ENCODE measurements around the gene M1AP. TPM values are rescaled to one million over a fixed set of nuclear protein-coding genes. Genes with fewer than 3 reads are reported as not detected.

M1AP gene
- total and polyA plus RNA-seq, 2 of the 8 experiments (the other 6 are each of a cell fraction or from before 2014, with no cell fraction given) = 4.8 TPM

- H4K8ac ChIP-seq (ENCODE audit: extremely low read depth, insufficient read depth, low read length) = no peak overlapping the region
- WGBS, 2 experiments (ENCODE audit: extremely low coverage in 1 of 2, insufficient coverage in 1 of 2, insufficient read length in 1 of 2, insufficient replicate concordance in 2 of 2, low coverage in 1 of 2, low lambda C conversion rate in 2 of 2, missing lambda C conversion rate in 1 of 2) = 80% methylated on average over 7 of the region's 7 CpGs; no CpG with 5 or more reads in 1 of the 2 experiments
- H2AFZ ChIP-seq (ENCODE audit: low read length) = no peak overlapping the region
- no peak overlapping the region for H3K18ac ChIP-seq (ENCODE audit: extremely low read depth, low read length)
- no peaks in the 10 kb centered on the region for H3K79me1 ChIP-seq (ENCODE audit: low read depth, low read length)
- H3K79me2 ChIP-seq (ENCODE audit: control insufficient read depth in 1 of 2, insufficient read depth in 2 of 2, low read length in 2 of 2) = no peaks in the 10 kb centered on the region
- no peak overlapping the region for H4K5ac ChIP-seq (ENCODE audit: insufficient read length, low read depth, low read length)
- H3K4me3 ChIP-seq (ENCODE audit: extremely low read depth in 1 of 4, insufficient read depth in 2 of 4, low read depth in 3 of 4, low read length in 4 of 4) = no peak overlapping the region
- H3K23me2 ChIP-seq (ENCODE audit: low read depth, low read length) = peaks cover 4% of the 10 kb centered on the region; the same call in 1 of the 2 replicates
- H3K36me3 ChIP-seq (ENCODE audit: control insufficient read depth in 2 of 4, insufficient read depth in 4 of 4, low read length in 3 of 4) = no peaks in the 10 kb centered on the region
- no peaks in the 10 kb centered on the region for H3K4me1 ChIP-seq (replicated peaks in 1 of 4; ENCODE audit: control insufficient read depth in 3 of 4, insufficient read depth in 4 of 4, low read length in 3 of 4)
- POLR2A ChIA-PET (ENCODE audit: partially characterized antibody) = interaction anchor here (1.1 to 1.3 kb wide), 2 partner anchors 9 to 67 kb away, joined by 3 to 4 read pairs; no protein-coding TSS in a partner anchor
- H3K4ac ChIP-seq (replicated peaks; ENCODE audit: insufficient read length, low read depth, low read length) = no peak overlapping the region
- no peak overlapping the region for H2BK20ac ChIP-seq (ENCODE audit: low read length)
- H3K23ac ChIP-seq (ENCODE audit: insufficient read length) = no peak overlapping the region
- no peaks in the 10 kb centered on the region for H3K27me3 ChIP-seq (replicated peaks in 1 of 4; ENCODE audit: control insufficient read depth in 3 of 4, extremely low read depth in 1 of 4, insufficient read depth in 3 of 4, low read length in 3 of 4)
- no peak overlapping the region for H2BK5ac ChIP-seq (ENCODE audit: low read depth, low read length)
- DNase-seq (ENCODE audit: low read depth in 1 of 2, low spot score in 2 of 2) = no peak
- H2BK120ac ChIP-seq (replicated peaks; ENCODE audit: low read depth, low read length) = no peak overlapping the region
- no peak overlapping the region for H2BK15ac ChIP-seq (ENCODE audit: low read length)
- FAIRE-seq = no peak
- H3K9me3 ChIP-seq (ENCODE audit: insufficient read depth in 2 of 2, low read depth in 1 of 2, low read length in 1 of 2) = no peaks in the 10 kb centered on the region
- H3K27ac ChIP-seq (ENCODE audit: low read depth, low read length) = no peak overlapping the region
- no peak overlapping the region for H3K56ac ChIP-seq (replicated peaks; ENCODE audit: insufficient read length, low read depth, low read length)
- H3K14ac ChIP-seq (ENCODE audit: insufficient read length) = no peak overlapping the region
- H2AK5ac ChIP-seq (ENCODE audit: low read depth, low read length) = no peak overlapping the region
- no peak overlapping the region for H2BK12ac ChIP-seq (ENCODE audit: low read depth, low read length)
- H4K91ac ChIP-seq (replicated peaks; ENCODE audit: insufficient read length, low read length) = no peak overlapping the region
- CTCF ChIA-PET (ENCODE audit: partially characterized antibody) = interaction anchor here (0.6 to 10.0 kb wide), 10 partner anchors 14 to 175 kb away, joined by 3 to 158 read pairs (median 4); no protein-coding TSS in a partner anchor
- no peak overlapping the region for H3K4me2 ChIP-seq (ENCODE audit: insufficient read depth in 1 of 2, low read depth in 2 of 2, low read length in 2 of 2)
- H3K9ac ChIP-seq (replicated peaks in 1 of 4; ENCODE audit: extremely low read depth in 1 of 4, low read depth in 3 of 4, low read length in 3 of 4) = no peak overlapping the region
- no peaks in the 10 kb centered on the region for H4K20me1 ChIP-seq (replicated peaks in 1 of 2; ENCODE audit: control insufficient read depth in 1 of 2, insufficient read depth in 2 of 2, low read length in 2 of 2)
- TF ChIP-seq NRF1 (IDR thresholded peaks at IDR 0.05; ENCODE audit: low read depth, low read length) (no peak), BACH1 (IDR thresholded peaks at IDR 0.05; ENCODE audit: low read length) (no peak), HDAC6 (IDR thresholded peaks at IDR 0.05; ENCODE audit: low read depth, low read length) (no peak), RNF2 (IDR thresholded peaks at IDR 0.05; ENCODE audit: borderline replicate concordance, low read depth, low read length, missing control alignments, poor library complexity, severe bottlenecking) (no peak), SUZ12 (IDR thresholded peaks at IDR 0.05; ENCODE audit: low read length) (no peak), GABPA (IDR thresholded peaks at IDR 0.05; ENCODE audit: borderline replicate concordance, insufficient read depth, low read length) (no peak), SIN3A (conservative IDR thresholded peaks at IDR 0.05 in 1 of 2, IDR thresholded peaks at IDR 0.05 in 1 of 2; ENCODE audit: low read depth in 1 of 2, low read length in 2 of 2) (no peak), JUND (IDR thresholded peaks at IDR 0.05; ENCODE audit: low read length) (no peak), CEBPB (IDR thresholded peaks at IDR 0.05; ENCODE audit: low read depth, low read length) (no peak), ASH2L (IDR thresholded peaks at IDR 0.05; ENCODE audit: low read length) (no peak), POU5F1 (IDR thresholded peaks at IDR 0.05; ENCODE audit: low read depth, low read length) (no peak), EGR1 (IDR thresholded peaks at IDR 0.05; ENCODE audit: borderline replicate concordance, low read depth, low read length) (no peak), PHF8 (conservative IDR thresholded peaks at IDR 0.05; ENCODE audit: low read depth, low read length) (no peak)
These were observed 74.2 kb downstream of the M1AP start for GRCh38 chr2:74573747-74574562.
